UCSD-AML1 (cell line): Measurements from ENCODE around the gene CCDC154.

Experiments used
- DNase-seq: peaks from one replicate; lab custom pipeline; 2025; ENCODE audit not compliant: unreplicated experiment; lab: John Stamatoyannopoulos, UW

CCDC154 gene

GRCh38 chr16:1397779-1398178 lies 46.6 kb downstream of the CCDC154 start:
- no peak for DNase-seq

DNA sequence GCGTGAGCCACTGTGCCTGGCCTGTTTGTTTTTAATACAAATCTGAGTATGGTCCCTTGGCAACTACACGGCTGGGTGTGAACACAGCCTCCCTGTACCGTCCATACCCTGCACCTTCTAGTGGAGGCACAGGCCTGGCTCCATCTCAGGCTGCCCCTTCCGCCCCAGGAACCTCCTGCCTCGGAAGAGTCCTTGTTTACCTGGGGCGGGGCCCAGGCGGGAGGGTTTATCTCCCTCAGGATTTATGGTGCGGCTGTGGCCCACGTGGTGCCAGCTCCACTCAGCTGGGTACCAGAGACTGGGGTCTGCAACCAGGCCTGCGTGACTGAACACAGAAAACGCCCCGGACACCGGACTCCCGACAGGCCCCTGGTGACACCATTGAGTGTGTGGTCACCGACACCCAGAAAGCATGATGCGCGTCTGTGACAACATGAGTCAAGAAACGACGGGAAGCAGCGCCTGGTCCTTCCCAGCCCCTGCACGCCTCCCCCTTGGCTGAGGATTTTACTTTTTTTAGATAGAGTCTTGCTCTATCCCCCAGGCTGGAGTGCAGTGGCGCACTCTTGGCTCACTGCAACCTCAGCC lies 48.8 kb downstream of the CCDC154 start:
- no peak for DNase-seq

GRCh38 chr16:1394367-1394951 lies 49.9 kb downstream of the CCDC154 start:
- DNase-seq = no peak

- DNase-seq = no peak
Measured at GRCh38 chr16:1393613-1394176, 50.7 kb downstream of the CCDC154 start.

DNA sequence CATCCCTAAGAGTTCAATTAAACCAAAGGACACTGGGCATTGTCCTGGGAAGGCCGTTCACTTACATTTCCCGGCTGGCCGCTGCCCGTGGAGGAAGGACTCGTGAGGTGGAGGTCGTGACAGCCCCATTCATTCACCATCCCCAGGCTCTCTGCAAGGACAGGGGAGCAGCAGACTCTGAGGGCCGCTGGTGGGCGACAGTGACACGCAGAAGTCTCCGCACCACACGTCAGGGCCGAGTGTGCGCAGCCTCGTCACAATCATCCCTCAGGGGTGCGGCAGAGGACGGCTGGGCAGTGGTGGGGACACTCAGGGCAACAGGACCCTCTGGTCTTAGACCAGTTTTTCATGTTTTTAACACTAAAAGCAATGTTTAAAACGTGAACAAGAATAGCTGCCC lies 51.5 kb downstream of the CCDC154 start:
- DNase-seq = no peak

DNA sequence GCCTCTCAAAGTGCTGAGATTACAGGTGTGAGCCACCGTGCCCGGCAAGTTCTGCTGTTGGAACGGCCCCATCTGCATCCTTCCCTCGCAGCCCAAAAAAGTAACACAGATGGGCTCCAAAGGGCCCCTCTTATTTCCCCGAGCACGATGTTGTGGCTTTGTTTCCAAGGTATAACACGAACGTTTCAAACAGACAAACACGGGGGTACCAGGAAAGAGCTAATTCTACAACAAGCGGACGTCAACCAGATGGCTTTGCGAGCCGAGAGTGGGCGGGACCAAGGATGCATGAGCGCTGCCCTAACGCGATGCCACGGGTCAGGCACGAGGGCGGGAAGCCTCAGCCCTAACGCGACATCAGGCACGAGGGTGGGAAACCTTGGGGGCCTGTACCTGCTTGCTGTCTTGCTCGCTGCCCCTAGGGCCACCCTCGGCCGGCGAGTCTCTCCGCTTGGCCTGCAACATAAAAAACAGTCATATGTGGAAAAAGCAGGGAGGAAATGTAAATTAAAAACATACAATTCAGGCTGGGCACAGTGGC lies 54.0 kb downstream of the CCDC154 start:
- no peak for DNase-seq

DNA sequence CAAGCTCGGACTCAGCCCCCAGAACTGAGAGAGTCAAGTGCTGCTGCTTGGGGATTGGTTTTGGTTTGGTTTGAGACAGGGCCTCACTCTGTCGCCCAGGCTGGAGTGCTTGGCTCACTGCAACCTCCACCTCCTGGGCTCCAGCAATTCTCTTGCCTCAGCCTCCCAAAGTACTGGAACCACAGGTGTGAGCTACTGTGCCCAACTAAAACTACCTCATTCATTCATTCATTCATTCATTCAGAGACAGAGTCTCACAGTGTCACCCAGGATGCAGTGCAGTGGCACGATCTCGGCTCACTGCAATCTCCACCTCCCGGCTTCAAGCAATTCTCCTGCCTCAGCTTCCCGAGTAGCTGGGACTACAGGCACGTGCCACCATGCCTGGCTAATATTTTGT lies 54.6 kb downstream of the CCDC154 start:
- DNase-seq = no peak

GRCh38 chr16:1387331-1387730 lies 57.0 kb downstream of the CCDC154 start:
- DNase-seq = no peak

GRCh38 chr16:1385232-1385631 lies 59.1 kb downstream of the CCDC154 start:
- no peak for DNase-seq
